Thyroid gland (tissue), 4 donors: Measurements from ENCODE around the gene KCNQ1OT1.

Experiments used
- POLR2A ChIP-seq, 2 donors: fragments of 450-650 bp; IDR thresholded peaks; one replicate each; pipeline ENCODE4 v1.6.1; 2017; ENCODE audit warnings: antibody characterized with exemption in 2 of 2, mild to moderate bottlenecking in 2 of 2, moderate library complexity in 1 of 2
- TF ChIP-seq, protein P1 (sequence below), 6 experiments: fragments of 200-600 bp in 3 of 6; fragments of 450-650 bp in 3 of 6; sonication (generic) in 3 of 6; IDR thresholded peaks; one replicate each; pipeline ENCODE4 v1.5.1; 2016 to 2019; ENCODE audit warnings: antibody characterized with exemption in 6 of 6, mild to moderate bottlenecking in 2 of 6, inconsistent platforms in 1 of 6, moderate library complexity in 1 of 6

DNA sequence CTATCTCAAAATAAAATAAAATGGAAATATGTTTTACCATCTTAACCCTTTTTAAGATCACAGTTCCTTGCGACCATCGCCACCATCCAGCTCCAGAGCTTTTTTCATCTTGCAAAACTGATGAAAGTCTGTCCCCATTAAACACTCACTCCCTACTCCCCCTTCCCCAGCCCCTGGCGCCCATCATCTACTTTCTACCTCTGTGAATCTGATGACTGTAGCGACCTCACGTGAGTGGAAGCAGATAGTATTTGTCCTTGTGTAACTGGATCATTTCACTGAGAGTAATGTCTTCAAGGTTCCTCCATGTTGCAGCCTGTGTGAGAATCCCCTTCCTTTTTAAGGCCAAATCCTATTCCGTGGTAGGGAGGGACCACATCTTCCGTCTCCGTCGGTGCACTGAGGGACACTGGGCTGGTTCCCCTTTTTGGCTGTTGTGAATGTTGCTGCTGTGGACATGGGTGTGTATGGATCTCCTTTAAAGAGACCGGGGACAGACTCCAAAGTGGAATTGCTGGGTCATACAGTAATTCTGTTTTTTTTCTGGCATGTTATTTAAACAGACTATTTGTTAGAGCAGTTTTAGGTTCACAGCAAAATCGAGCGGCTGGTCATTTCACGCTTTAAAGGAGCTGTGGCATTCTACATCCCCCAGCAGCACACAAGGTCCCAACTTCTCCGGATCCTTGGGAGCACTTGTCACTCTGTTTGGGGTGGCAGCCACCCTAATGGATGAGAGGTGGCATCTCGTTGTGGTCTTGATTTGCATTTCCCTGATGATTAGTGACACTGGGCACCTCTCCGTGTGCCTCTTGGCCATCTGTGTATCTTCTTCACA, 135.0 kb downstream of the KCNQ1OT1 start:
- TF ChIP-seq, protein P1, sequence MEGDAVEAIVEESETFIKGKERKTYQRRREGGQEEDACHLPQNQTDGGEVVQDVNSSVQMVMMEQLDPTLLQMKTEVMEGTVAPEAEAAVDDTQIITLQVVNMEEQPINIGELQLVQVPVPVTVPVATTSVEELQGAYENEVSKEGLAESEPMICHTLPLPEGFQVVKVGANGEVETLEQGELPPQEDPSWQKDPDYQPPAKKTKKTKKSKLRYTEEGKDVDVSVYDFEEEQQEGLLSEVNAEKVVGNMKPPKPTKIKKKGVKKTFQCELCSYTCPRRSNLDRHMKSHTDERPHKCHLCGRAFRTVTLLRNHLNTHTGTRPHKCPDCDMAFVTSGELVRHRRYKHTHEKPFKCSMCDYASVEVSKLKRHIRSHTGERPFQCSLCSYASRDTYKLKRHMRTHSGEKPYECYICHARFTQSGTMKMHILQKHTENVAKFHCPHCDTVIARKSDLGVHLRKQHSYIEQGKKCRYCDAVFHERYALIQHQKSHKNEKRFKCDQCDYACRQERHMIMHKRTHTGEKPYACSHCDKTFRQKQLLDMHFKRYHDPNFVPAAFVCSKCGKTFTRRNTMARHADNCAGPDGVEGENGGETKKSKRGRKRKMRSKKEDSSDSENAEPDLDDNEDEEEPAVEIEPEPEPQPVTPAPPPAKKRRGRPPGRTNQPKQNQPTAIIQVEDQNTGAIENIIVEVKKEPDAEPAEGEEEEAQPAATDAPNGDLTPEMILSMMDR (IDR thresholded peaks at IDR 0.05) = no peak
- TF ChIP-seq POLR2A (IDR thresholded peaks at IDR 0.05) = no peak
